ENCODE results near the gene UQCC2. TPM values are rescaled to one million over a fixed set of nuclear protein-coding genes. Genes with fewer than 3 reads are reported as not detected.

Gene UQCC2
- total RNA-seq, 1 experiment from 2014 or later: 48.7 TPM

GRCh38 chr6:33691456-33692077, 19.9 kb downstream of the UQCC2 start:
- no peak for DNase-seq (ENCODE audit: low read depth)

DNA sequence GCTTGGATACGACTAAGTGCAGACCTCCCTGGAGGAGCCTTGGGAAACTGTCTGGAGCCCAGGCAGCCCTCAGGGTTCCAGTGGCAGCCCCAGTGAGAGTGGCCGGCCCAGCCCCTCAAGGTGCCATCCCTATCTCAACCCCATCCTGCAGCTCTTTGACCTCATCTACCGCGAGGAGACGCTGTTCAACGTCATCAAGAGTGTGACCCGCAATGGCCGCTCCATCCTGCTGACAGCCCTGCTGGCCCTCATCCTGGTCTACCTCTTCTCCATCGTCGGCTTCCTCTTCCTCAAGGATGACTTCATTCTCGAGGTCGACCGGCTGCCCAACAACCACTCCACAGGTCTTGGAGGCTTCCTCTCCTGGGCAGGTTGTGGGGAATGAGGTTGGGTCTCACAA, 20.7 kb downstream of the UQCC2 start:
- no peak for DNase-seq (ENCODE audit: low read depth)

- DNase-seq (ENCODE audit: low read depth): peak; percentile 35
Observed at GRCh38 chr6:33689879-33690278, 21.6 kb downstream of the UQCC2 start.

DNA sequence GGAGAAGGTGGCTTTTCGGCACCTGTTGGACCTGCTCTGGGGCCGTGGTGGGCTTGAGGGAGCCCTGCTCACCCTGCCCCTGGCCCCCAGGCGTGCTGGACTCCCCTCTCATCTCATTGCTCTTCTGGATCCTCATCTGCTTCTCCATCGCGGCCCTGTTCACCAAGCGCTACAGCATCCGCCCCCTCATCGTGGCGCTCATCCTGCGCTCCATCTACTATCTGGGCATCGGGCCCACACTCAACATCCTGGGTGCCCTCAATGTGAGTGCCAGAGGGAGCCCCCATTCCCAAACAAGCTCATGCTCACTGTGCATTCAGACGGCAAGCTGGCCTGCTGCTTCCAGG, 22.4 kb downstream of the UQCC2 start:
- no peak for DNase-seq (ENCODE audit: low read depth)

DNA sequence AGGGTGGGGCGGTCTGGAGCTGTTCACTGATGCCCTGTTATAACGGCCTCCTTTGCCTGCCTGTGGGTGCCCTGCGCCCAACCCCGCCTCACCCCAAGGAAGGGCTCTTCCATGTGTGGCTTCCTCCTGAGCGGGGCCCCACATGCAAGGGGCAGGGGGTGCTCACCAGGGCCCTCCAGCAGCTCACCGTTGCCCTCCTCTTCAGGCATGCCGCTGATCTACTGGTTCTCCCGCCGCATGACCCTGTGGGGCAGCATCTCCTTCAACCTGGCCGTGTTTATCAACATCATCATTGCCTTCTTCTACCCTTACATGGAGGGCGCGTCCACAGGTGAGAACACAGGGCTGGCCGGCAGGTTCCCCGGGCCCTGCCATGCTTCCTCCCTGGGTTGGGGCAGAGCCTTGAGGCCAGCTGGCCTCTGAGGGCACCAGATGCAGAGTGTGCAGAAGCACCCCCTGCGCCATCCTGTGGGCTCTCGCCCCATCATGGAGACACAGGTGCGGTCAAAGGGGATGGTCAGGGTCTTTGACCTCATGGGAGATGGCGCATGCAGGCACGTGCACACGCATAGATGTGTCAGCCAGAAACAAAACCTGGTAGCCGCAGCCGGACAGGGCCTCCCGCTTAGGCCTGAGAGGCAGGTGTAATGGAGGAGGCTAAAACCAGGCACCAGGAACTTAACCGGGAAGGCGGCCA, 22.9 kb downstream of the UQCC2 start:
- DNase-seq (ENCODE audit: low read depth): no peak

DNA sequence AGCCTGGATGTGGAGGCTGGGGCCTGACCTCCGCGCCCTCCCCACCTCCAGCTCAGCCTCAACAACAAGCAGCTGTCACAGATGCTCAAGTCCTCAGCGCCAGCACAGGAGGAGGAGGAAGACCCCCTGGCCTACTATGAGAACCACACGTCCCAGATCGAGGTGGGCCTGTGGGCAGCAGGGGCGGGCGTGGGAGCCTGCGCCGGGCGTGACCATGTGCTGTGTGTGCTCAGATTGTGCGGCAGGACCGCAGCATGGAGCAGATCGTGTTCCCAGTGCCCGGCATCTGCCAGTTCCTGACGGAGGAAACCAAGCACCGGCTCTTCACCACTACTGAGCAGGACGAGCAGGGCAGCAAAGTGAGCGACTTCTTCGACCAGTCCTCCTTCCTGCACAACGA, 23.5 kb downstream of the UQCC2 start:
- no peak for DNase-seq (ENCODE audit: low read depth)

DNA sequence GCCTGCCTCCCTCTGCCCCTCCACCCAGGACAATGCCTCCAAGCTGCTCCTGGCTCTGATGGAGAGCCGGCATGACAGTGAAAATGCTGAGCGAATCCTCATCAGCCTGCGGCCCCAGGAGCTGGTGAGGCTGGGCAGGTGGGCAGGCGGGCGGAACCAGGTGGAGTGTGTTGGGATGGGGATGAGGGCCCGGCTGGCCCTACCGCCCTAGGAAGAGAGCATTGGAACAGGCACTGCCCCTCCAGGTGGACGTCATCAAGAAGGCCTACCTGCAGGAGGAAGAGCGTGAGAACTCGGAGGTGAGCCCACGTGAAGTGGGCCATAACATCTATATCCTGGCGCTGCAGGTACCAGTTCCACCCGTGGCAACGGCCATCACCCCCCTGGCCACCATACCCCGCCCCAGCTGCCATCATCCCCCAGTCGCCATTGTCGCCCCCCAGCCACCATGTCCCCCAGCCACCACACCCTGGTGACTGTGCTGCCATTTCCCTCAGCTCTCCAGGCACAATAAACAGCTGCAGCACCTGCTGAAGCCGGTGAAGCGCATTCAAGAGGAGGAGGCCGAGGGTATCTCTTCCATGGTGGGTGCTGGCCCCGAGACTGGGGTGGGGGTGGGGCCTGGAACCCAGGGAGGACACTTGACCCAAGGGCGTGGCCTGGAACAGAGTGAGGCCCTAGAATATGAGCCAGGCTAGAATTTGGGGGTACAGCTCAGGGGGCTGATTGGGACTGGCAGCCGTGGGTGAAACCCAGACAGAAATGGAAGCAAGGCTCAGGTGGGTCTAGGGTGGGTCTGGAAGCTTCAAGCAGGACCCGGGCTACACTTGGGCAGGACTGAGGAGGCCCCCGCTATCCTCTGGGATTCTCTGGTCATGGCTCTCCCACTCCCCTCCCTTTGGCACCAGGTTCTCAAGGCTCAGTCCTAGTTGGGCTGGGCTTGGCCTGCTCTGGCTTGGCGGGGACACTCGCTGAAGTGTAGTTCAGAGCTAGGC, 24.2 kb downstream of the UQCC2 start:
- no peak for DNase-seq (ENCODE audit: low read depth)

GRCh38 chr6:33686225-33686924, 25.1 kb downstream of the UQCC2 start:
- no peak for DNase-seq (ENCODE audit: low read depth)

DNA sequence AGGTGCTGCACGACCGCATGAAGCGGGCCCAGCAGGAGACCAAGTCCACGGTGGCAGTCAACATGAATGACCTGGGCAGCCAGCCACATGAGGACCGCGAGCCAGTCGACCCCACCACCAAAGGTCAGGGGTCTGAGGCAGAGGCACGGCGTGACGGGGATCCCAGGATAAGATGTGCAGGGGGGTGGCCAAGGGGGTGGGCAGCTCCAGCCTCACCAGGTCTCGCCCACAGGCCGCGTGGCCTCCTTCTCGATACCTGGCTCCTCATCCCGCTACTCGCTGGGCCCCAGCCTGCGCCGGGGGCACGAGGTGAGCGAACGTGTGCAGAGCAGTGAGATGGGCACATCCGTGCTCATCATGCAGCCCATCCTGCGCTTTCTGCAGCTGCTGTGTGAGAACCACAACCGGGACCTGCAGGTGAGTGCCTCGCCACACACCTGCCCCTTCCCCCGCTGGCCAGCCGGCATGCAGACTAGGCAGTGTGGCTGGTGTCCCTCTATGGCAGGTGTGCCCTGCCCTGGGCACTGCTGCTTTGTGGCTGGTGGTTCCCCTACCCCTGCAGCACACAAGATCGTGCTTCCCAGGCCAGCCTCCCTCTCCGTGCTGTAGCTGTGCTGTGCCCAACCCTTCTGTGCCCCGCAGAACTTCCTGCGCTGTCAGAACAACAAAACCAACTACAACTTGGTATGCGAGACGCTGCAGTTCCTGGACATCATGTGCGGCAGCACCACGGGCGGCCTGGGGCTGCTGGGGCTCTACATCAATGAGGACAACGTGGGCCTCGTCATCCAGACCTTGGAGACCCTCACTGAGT, 25.9 kb downstream of the UQCC2 start:
- no peak for DNase-seq (ENCODE audit: low read depth)

DNA sequence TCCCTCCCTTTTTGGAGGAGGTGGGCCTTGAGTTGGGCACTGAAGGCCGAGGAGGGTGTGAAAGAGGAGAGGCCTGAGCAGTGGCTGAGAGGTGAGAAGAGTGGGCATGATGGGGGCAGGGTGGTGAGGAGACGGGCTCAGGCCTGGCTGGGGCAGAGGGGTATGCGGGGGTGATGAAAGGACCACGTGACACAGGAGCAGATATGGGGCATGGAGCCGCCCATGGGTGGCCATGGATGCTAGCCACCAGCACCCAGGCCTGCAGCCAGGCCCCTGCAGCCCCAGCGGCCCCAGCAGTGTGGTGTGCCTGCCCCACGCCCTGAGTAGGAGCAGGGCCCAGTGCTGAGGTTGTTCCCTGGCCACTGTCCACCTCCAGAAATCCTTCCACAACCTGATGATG, 26.5 kb downstream of the UQCC2 start:
- DNase-seq (ENCODE audit: low read depth): no peak

DNA sequence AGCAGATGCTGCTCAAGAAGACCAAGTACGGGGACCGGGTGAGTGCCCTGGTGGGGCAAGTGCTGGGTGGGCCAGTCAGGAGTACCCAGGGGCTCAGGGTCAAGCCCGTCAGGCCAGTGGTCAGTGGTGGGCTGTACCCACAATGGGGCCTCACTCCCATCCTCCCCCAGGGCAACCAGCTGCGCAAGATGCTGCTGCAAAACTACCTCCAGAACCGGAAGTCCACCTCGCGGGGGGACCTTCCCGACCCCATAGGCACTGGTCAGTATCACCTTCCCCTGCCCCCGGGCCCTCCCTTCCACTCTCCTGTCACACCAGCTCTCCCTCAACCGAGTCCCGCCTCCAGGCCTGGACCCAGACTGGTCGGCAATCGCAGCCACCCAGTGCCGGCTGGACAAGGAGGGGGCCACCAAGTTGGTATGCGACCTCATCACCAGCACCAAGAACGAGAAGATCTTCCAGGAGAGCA, 27.0 kb downstream of the UQCC2 start:
- no peak for DNase-seq (ENCODE audit: low read depth)

- DNase-seq (ENCODE audit: low read depth): no peak
Observed at GRCh38 chr6:33683576-33684427, 27.7 kb downstream of the UQCC2 start.

DNA sequence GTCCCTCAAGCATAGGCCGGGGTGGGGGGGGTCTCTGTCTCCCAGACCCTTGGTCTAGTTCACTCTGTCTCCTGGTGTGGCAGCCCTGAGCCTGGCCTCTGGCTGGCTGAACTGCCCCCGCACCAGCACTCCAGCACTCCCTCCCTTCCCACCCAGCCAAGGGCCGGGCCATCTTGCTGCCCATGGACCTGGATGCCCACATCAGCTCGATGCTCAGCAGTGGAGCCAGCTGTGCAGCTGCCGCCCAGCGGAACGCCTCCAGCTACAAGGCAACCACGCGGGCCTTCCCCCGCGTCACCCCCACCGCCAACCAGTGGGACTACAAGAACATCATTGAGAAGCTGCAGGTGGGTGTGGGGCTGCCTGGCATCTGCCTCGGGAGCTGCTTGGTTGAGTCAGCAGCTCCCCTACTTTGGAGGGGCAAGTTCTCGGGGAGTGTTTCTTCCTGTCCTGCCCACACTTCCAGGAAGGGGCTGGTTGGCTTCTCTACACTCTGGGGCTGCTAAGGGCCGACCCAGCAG, 28.4 kb downstream of the UQCC2 start:
- DNase-seq (ENCODE audit: low read depth): no peak

DNA sequence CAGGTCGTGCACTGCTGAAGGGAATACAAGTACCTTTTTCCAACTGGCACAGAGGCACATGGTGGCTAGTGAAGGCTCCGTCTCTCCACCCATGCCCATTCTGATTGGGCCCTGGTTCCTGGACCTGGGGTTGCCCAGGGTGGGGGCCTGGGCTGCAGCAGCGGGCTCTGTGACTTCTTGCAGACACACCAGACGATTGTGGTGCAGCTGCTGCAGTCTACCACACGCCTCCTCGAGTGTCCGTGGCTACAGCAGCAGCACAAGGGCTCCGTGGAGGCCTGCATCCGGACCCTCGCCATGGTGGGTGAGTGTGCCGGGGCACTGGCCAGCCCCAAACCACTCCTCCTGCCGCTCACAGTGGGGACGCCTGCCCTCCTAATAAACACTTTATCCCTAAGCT, 29.2 kb downstream of the UQCC2 start:
- no peak for DNase-seq (ENCODE audit: low read depth)

DNA sequence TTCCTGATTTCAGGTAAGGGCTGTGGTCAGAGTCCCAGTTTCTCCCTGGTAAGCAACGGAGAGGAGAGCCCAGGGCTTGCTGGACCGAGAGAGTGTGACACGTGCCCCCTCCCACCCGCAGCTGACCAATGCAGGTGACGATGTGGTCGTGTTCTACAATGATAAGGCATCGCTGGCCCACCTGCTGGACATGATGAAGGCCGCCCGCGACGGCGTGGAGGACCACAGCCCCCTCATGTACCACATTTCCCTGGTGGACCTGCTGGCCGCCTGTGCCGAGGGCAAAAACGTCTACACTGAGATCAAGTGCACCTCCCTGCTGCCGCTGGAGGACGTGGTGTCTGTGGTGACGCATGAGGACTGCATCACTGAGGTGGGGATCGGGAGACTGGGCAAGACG, 31.7 kb downstream of the UQCC2 start:
- no peak for DNase-seq (ENCODE audit: low read depth)

DNA sequence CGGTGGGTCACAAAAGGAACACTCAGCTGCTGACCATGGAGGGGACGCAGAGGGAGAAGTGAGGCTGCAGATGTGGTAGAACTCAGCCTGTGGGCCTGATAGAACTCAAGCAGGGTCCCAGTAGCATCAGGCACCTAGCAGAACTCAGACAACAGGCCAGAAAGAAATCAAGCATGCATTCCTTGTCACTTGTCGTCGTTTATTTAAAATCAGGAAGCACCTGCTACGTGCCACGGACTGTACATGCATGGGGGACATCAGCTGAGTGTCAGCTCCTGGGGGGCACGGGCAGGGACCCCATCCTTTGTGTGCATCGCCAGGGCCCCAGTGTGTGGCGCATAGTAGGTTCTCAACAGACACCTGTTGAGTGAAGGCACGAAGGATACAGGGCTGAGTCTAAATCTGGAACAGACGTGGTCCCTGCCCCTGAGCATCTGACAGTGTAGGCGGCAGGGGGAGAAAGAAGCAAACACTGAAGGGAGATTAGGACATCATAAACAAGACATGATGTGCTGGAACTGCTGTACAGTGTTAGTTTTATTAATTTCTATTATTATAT, 32.5 kb downstream of the UQCC2 start:
- no peak for DNase-seq (ENCODE audit: low read depth)

- no peak for DNase-seq (ENCODE audit: low read depth)
Observed at GRCh38 chr6:33678233-33678931, 33.1 kb downstream of the UQCC2 start.

DNA sequence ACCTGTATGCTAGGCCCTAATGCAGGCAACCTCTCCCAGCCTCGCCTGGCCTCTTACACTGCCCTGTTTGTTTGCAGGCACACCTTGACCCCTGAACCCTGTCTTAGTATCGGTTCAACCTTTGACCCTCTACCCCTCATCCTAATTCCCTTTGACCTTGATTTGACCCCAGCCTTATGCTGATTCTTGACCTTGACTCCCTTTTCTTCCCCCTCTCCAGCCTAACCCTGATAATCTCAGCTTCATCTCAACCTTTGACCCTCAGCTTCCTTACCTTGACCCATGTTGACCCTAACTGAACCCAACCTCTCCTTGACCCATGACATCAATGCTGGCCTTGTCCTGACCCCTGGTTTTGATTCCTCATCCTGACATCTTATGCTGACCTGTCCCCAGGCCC, 33.8 kb downstream of the UQCC2 start:
- no peak for DNase-seq (ENCODE audit: low read depth)

Data from LHCN-M2 (cell line).